Colonic mucosa (tissue), 4 donors: ENCODE data around the gene PTGER4. TPM values are rescaled to one million over a fixed set of nuclear protein-coding genes. Genes with fewer than 3 reads are reported as not detected.

Source experiments
- DNase-seq: peaks from one replicate; pipeline ENCODE4 v3.0.0-alpha.2; 2020
- H3K27ac ChIP-seq: fragments of 200-600 bp; one replicate; pipeline ENCODE4 v1.8.0; 2021
- H3K27me3 ChIP-seq: fragments of 200-600 bp; one replicate; pipeline ENCODE4 v1.8.0; 2021
- H3K36me3 ChIP-seq: fragments of 200-600 bp; one replicate; pipeline ENCODE4 v1.8.0; 2021
- H3K4me1 ChIP-seq: fragments of 200-600 bp; one replicate; pipeline ENCODE4 v1.8.0; 2021; ENCODE audit warnings: mild to moderate bottlenecking
- H3K4me3 ChIP-seq: fragments of 200-600 bp; one replicate; pipeline ENCODE4 v1.8.0; 2021
- H3K9ac ChIP-seq, 2 donors: one replicate each; pipeline ENCODE4 v1.7.0; 2013; ENCODE audit warnings: control low read depth in 2 of 2, low read depth in 2 of 2, low read length in 2 of 2
- H3K9me3 ChIP-seq: fragments of 200-600 bp; one replicate; pipeline ENCODE4 v1.8.0; 2021
- CTCF ChIP-seq: fragments of 200-600 bp; IDR thresholded peaks from one replicate; pipeline ENCODE4 v1.8.0; 2022; ENCODE audit warnings: antibody characterized with exemption, mild to moderate bottlenecking
- intact Hi-C: fragments of 100-400 bp; cut with DNase I; formaldehyde crosslinking; loops from one replicate; pipeline ENCODE4 v1.14.1; 2022
- total RNA-seq, 2 donors: library from RNA; stranded (reverse); fragmentation: NEBNext Ultra II Directional in 1 of 2; extraction: Animal tissue kit (Norgen Biotek cat#: 25700) in 1 of 2; gene quantifications; one replicate each; pipeline ENCODE4 v1.2.1, GENCODE V29; 2021
- donor health status: healthy.
- donor health status: DM: no; HTN: no; CAD: no.
- donor health status: DM: no; HTN: no; CAD: no.

Gene PTGER4
- total RNA-seq, 2 donors from 2014 or later: 28.1 to 53.4 TPM

- Histone ChIP-seq H3K36me3 (no peaks in the 10 kb centered on the region), H3K27me3 (no peaks in the 10 kb centered on the region), H3K27ac (peak overlapping the region; percentile 39), H3K9me3 (no peaks in the 10 kb centered on the region), H3K9ac (peak overlapping the region in 1 of 2 donors; percentile 0), H3K4me1 (no peaks in the 10 kb centered on the region), H3K4me3 (no peak overlapping the region)
- DNase-seq: peak; percentile 32
- intact Hi-C loops: no loop called here
- TF ChIP-seq CTCF: no peak
Measured at GRCh38 chr5:40646266-40646665, 33.4 kb upstream of the PTGER4 start.

GRCh38 chr5:40648150-40648549, 31.6 kb upstream of the PTGER4 start:
- intact Hi-C loops: no loop called here
- Histone ChIP-seq H3K36me3 (no peaks in the 10 kb centered on the region), H3K4me3 (no peak overlapping the region), H3K9me3 (no peaks in the 10 kb centered on the region), H3K27me3 (no peaks in the 10 kb centered on the region), H3K9ac (no peak overlapping the region), H3K27ac (no peak overlapping the region), H3K4me1 (no peaks in the 10 kb centered on the region)
- TF ChIP-seq CTCF: no peak
- DNase-seq: no peak

GRCh38 chr5:40649463-40650030, 30.2 kb upstream of the PTGER4 start:
- no peaks in the 10 kb centered on the region for H3K36me3 ChIP-seq
- no peaks in the 10 kb centered on the region for H3K9me3 ChIP-seq
- no peaks in the 10 kb centered on the region for H3K27me3 ChIP-seq
- H3K9ac ChIP-seq: no peak overlapping the region
- no peak overlapping the region for H3K4me3 ChIP-seq
- intact Hi-C loops: no loop called here
- no peaks in the 10 kb centered on the region for H3K4me1 ChIP-seq
- TF ChIP-seq CTCF: no peak
- H3K27ac ChIP-seq: no peak overlapping the region
- DNase-seq: no peak

- intact Hi-C loops: no loop called here
- TF ChIP-seq CTCF: no peak
- no peaks in the 10 kb centered on the region for H3K27me3 ChIP-seq
Measured at GRCh38 chr5:40651201-40651600, 28.5 kb upstream of the PTGER4 start.

GRCh38 chr5:40652441-40653220, 27.1 kb upstream of the PTGER4 start:
- DNase-seq: peak; percentile 38
- TF ChIP-seq CTCF: no peak
- intact Hi-C loops: no loop called here
- Histone ChIP-seq H3K9me3 (no peaks in the 10 kb centered on the region), H3K27me3 (no peaks in the 10 kb centered on the region), H3K4me1 (no peaks in the 10 kb centered on the region), H3K4me3 (no peak overlapping the region), H3K27ac (peak overlapping the region; percentile 24), H3K9ac (no peak overlapping the region), H3K36me3 (no peaks in the 10 kb centered on the region)

More at GRCh38 chr5:40651201-40651600, 28.5 kb upstream of the PTGER4 start:
- H3K4me1 ChIP-seq: no peaks in the 10 kb centered on the region
- no peak overlapping the region for H3K4me3 ChIP-seq
- no peaks in the 10 kb centered on the region for H3K36me3 ChIP-seq
- H3K9me3 ChIP-seq: no peaks in the 10 kb centered on the region
- no peak overlapping the region for H3K9ac ChIP-seq
- no peak overlapping the region for H3K27ac ChIP-seq
- no peak for DNase-seq
